Measurements from ENCODE around the gene APOO.

DNA sequence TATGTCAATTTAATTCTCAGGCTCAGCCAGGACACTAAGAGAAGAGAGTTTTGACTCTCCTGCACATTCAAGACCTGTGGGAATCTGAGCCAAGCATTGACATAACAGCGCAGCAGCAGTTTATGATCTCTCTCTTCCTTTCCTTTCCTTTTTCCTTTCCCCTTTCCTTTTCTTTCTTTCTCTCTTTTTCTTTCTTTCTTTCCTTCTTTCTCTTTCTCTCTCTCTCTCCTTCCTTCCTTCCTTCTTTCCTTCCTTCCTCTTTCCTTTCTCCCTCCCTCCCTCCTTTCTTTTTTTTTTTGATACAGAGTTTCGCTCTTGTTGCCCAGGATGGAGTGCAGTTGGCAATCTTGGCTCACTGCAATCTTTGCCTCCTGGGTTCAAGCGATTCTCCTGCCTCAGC lies 103.2 kb downstream of the APOO start:
- TF ChIP-seq POLR2A (IDR thresholded peaks at IDR 0.05; ENCODE audit: low read depth, low read length) (no peak), TAF1 (IDR thresholded peaks at IDR 0.05; ENCODE audit: low read depth, low read length) (no peak), POLR2AphosphoS5 (IDR thresholded peaks at IDR 0.05; ENCODE audit: low read depth, low read length) (no peak)
